GM12801 (cell line): ENCODE measurements around the gene TMEFF2.

Experiments used
- CTCF ChIP-seq: IDR thresholded peaks from one replicate; pipeline ENCODE4 v1.5.1; 2011; ENCODE audit warnings: control low read depth; ENCODE audit not compliant: insufficient read length; ENCODE audit errors: extremely low read depth

Gene TMEFF2

GRCh38 chr2:192155511-192156118 lies 39.1 kb downstream of the TMEFF2 start:
- TF ChIP-seq CTCF, result no peak

GRCh38 chr2:192153561-192153960 lies 41.2 kb downstream of the TMEFF2 start:
- TF ChIP-seq CTCF, result no peak

GRCh38 chr2:192151853-192152252 lies 42.9 kb downstream of the TMEFF2 start:
- no peak for TF ChIP-seq CTCF

GRCh38 chr2:192150166-192150565 lies 44.6 kb downstream of the TMEFF2 start:
- TF ChIP-seq CTCF, result no peak

GRCh38 chr2:192148620-192149321 lies 46.0 kb downstream of the TMEFF2 start:
- no peak for TF ChIP-seq CTCF

- TF ChIP-seq CTCF, result no peak
Observed at GRCh38 chr2:192148241-192148619, 46.5 kb downstream of the TMEFF2 start.

- TF ChIP-seq CTCF, result no peak
Observed at GRCh38 chr2:192146069-192147015, 48.4 kb downstream of the TMEFF2 start.
